AG10803 (cell line): ENCODE results near the gene RNF14.

Experiments
- DNase-seq: peaks from one replicate; pipeline ENCODE4 v3.0.0; 2010; ENCODE audit warnings: low read depth
- H3K4me3 ChIP-seq: 2 replicates; pipeline ENCODE4 v1.5.1; 2011; ENCODE audit warnings: mild to moderate bottlenecking, low read length, control low read depth
- TF ChIP-seq, protein P1 (sequence below): conservative IDR thresholded peaks from 2 replicates; pipeline ENCODE4 v1.5.1; 2011; ENCODE audit warnings: mild to moderate bottlenecking, low read length, control low read depth, inconsistent platforms

RNF14 gene

DNA sequence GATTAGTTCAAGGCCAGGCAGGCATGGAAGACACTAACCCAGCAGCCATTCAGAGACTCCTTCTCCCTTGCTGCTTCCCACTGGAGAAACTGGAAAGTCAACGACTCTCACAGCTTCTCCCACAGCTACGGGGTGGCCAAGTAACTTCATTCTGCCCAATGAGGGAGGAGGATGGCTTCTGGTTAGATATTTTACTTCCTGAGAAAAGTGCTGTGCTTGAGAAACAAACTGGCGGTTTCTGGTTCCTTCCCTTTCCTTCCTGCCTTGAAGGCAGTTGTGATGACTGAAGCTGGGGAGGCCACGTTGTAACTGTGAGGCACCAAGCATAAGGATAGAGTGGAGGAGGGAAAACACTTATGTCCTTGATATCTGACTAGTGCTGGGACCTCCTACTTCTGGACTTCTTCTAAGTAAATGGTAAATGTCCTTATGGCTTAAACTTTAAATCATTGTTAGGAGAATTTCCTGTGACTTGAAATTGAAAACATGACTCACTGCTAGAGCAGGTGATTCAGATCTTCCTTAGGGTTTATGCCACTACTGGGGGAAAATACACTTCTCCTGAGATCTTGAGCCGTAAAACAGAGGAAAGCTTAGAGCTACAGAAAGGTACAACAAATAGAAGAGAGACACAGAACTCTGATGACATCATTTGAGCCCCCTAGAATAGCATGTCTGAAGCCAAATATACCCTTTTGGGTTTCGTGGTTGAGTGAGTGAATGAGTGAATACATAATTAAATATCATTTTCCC is 47.1 kb downstream of the RNF14 start:
- H3K4me3 ChIP-seq, result no peak overlapping the region
- TF ChIP-seq, protein P1, sequence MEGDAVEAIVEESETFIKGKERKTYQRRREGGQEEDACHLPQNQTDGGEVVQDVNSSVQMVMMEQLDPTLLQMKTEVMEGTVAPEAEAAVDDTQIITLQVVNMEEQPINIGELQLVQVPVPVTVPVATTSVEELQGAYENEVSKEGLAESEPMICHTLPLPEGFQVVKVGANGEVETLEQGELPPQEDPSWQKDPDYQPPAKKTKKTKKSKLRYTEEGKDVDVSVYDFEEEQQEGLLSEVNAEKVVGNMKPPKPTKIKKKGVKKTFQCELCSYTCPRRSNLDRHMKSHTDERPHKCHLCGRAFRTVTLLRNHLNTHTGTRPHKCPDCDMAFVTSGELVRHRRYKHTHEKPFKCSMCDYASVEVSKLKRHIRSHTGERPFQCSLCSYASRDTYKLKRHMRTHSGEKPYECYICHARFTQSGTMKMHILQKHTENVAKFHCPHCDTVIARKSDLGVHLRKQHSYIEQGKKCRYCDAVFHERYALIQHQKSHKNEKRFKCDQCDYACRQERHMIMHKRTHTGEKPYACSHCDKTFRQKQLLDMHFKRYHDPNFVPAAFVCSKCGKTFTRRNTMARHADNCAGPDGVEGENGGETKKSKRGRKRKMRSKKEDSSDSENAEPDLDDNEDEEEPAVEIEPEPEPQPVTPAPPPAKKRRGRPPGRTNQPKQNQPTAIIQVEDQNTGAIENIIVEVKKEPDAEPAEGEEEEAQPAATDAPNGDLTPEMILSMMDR, result no peak
- DNase-seq, result no peak

DNA sequence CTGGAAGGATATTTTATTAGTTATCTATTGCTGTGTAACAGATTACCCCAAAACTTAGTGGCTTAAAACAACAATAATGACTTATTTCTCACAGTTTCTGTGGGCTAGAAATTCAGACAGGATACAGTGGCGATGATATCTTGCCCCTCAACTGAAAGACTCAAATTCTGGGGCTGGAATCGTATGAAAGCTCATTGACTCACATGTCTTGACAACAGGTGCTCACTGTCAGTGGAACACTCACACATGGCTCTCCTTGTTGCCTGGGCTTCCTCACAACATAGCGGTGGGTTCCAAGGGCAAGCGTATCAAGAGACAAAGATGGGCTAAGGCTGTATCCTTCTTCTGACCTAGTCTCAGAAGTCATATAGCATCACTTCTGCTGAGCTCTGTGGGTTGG is 47.7 kb downstream of the RNF14 start:
- TF ChIP-seq, protein P1, result no peak
- no peak for DNase-seq

DNA sequence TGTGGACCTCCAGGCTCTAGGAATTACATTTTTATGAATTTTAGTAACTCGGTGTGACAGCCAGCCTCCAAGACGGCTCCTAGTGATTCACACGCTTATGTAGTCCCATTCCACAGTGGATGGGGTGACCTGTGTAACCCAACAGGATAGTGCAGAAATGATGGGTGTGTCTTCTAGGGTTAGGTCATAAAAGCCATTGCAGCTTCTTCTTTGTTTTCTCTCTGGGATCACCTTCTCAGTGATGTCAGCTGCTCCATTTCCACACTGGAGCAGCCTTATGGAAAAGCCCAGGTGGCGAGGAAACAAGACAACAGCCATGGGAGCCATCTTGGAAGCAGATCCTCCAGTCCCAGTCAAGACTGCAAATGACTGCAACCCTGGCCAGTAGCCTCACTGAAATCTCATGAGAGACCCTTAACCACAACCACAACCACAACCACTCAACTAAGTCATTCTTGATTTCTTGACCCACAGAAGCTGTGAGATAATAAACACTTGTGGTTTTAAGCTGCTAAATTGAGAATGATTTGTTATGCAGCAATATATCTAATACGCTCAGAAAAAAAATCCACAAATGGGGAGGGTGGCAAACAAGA is 49.0 kb downstream of the RNF14 start:
- H3K4me3 ChIP-seq, result no peak overlapping the region
- peak; percentile 40 for DNase-seq
- TF ChIP-seq, protein P1, result no peak

More for the DNA sequence above, 47.7 kb downstream of the RNF14 start:
- no peak overlapping the region for H3K4me3 ChIP-seq

DNA sequence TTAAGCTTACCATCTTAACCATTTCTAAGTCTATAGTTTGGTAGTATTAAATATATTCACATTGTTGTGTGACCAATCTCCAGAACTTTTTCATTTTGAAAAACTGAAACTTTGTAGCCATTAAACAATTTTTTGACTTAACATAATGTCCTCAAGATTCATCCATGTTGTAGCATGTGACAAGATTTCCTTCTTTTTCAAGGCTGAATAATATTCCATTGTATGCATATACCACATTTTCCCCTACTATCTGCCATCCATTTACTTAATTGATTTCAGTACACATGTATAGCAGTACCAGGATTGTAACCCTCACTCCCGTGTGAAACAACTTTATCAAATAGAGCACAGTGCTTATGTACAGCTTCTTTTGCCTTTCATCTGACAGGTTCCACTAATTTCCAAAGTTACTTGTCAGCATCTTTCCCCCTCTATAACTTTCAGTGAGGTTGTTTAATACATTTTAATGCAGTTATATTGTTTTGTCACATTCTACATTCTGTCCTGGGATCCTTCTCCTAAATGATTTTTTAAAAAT is 51.3 kb downstream of the RNF14 start:
- TF ChIP-seq, protein P1, result no peak
- DNase-seq, result no peak
- no peak overlapping the region for H3K4me3 ChIP-seq

DNA sequence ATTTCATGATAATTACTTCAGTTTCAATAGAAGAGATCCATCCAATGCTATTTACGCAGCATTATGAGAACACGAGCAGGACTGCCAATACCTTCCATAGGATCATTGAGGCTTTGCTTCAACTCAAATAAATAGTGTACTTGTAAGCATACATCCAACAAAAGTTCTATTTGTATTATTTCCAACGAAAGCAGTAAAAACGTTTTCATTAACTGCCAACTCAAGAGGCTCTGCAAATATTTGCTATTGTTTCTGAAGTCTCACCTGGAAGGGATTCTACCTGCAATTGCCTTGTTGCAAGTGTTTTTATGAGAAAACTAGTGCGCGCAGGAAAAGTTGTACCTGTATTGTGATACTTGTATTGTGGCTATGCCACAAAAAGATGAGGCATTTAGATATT is 54.9 kb downstream of the RNF14 start:
- H3K4me3 ChIP-seq, result no peak overlapping the region
- no peak for DNase-seq
- TF ChIP-seq, protein P1, result no peak

DNA sequence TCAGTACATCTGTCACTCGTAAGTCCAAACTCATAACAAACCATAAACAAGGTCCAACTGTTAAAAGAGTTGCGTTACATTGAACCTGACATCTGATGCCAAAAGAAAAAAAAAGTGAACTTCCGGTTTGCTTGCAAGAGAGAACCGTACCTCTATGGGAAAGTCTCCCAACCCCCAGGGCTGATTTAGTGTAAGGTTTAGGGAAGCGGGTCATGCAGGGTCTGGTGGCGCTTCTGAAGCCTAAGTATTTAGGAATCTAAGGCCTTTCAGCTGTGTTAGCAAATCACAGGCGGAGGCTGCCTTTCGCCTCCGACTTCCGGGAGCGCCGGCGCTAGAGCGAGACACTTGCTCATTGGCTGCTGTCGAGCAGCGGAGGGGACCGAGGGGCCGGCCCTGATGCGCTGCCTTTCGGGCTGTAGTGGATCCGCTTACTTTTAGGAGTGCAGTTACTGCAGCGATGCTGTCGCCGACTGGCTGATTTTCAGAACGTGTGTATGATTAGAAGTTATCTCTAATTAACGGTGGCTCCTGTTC is 55.9 kb downstream of the RNF14 start:
- TF ChIP-seq, protein P1, result no peak
- peak overlapping the region; percentile 64 for H3K4me3 ChIP-seq
- DNase-seq, result peak; percentile 79
